Suprapubic skin (tissue), 3 donors: ENCODE results near the gene SRCAP.

Experiments used
- POLR2A ChIP-seq, 2 donors: fragments of 450-650 bp; IDR thresholded peaks; one replicate each; pipeline ENCODE4 v1.6.1; 2017; ENCODE audit warnings: antibody characterized with exemption in 2 of 2, mild to moderate bottlenecking in 2 of 2, moderate library complexity in 2 of 2
- TF ChIP-seq, protein P1 (sequence below), 2 donors: fragments of 200-600 bp in 1 of 2; fragments of 450-650 bp in 1 of 2; sonication (generic) in 1 of 2; IDR thresholded peaks; one replicate each; pipeline ENCODE4 v1.5.1; 2016 to 2019; ENCODE audit warnings: antibody characterized with exemption in 2 of 2, mild to moderate bottlenecking in 1 of 2, moderate library complexity in 1 of 2

DNA sequence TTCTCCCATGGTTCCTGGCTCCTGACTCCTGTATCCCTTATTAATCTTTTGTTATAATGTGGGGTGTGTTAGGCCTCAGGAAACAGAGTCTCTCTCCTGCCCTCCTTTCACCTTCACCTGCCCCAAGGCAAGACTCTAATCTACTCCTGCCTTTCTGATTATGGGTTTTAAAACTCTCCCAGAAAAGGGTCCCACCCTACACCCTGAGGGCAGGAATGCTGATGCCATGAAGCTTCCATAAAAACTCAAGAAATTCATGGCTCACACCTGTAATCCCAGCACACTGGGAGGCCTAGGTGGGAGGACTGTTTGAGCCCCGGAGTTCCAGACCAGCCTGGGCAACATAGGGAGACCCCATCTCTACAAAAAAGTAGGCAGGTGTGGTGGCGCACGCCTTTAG, 18.6 kb upstream of the SRCAP start:
- TF ChIP-seq, protein P1, sequence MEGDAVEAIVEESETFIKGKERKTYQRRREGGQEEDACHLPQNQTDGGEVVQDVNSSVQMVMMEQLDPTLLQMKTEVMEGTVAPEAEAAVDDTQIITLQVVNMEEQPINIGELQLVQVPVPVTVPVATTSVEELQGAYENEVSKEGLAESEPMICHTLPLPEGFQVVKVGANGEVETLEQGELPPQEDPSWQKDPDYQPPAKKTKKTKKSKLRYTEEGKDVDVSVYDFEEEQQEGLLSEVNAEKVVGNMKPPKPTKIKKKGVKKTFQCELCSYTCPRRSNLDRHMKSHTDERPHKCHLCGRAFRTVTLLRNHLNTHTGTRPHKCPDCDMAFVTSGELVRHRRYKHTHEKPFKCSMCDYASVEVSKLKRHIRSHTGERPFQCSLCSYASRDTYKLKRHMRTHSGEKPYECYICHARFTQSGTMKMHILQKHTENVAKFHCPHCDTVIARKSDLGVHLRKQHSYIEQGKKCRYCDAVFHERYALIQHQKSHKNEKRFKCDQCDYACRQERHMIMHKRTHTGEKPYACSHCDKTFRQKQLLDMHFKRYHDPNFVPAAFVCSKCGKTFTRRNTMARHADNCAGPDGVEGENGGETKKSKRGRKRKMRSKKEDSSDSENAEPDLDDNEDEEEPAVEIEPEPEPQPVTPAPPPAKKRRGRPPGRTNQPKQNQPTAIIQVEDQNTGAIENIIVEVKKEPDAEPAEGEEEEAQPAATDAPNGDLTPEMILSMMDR (IDR thresholded peaks at IDR 0.05): no peak
- TF ChIP-seq POLR2A (IDR thresholded peaks at IDR 0.05): no peak
